BJ (cell line): ENCODE measurements around the gene LYL1. TPM values are rescaled to one million over a fixed set of nuclear protein-coding genes. Genes with fewer than 3 reads are reported as not detected.

ENCODE experiments used
- CTCF ChIA-PET: fragments of 350-600 bp; formaldehyde crosslinking; extraction: SDS; loops from one replicate; lab custom pipeline; 2021; ENCODE audit warnings: antibody characterized with exemption, inconsistent platforms; lab: Yijun Ruan, JAX
- POLR2A ChIA-PET: fragments of 300-600 bp; sonication (Branson Sonifier 250); formaldehyde crosslinking; extraction: SDS; loops from one replicate; lab custom pipeline; 2021; ENCODE audit warnings: antibody characterized with exemption; lab: Charles Lee
- DNase-seq: peaks from one replicate; pipeline ENCODE4 v3.0.0-alpha.2; 2011; ENCODE audit warnings: low read depth
- H3K27me3 ChIP-seq: 2 replicates; pipeline ENCODE4 v1.6.0; 2011; ENCODE audit warnings: low read length; ENCODE audit not compliant: control insufficient read depth, insufficient read depth
- H3K36me3 ChIP-seq: 2 replicates; pipeline ENCODE4 v1.5.1; 2011; ENCODE audit warnings: low read length; ENCODE audit not compliant: control insufficient read depth, insufficient read depth
- H3K4me3 ChIP-seq: 2 replicates; pipeline ENCODE4 v1.5.1; 2011; ENCODE audit warnings: low read depth, mild to moderate bottlenecking, control low read depth, low read length
- polyA plus RNA-seq: library from polyadenylated mRNA; depleted of rRNA; stranded (reverse); fragments of >200 nt; gene quantifications from 2 replicates; pipeline ENCODE4 v1.2.3, GENCODE V29; 2011
- TF ChIP-seq, protein P1 (sequence below): IDR thresholded peaks from 2 replicates; pipeline ENCODE4 v1.5.1; 2011; ENCODE audit warnings: low read depth, mild to moderate bottlenecking, control low read depth, inconsistent platforms, low read length, moderate library complexity; ENCODE audit not compliant: insufficient read depth

Gene LYL1
- polyA plus RNA-seq, 1 experiment, result 0.29 TPM

DNA sequence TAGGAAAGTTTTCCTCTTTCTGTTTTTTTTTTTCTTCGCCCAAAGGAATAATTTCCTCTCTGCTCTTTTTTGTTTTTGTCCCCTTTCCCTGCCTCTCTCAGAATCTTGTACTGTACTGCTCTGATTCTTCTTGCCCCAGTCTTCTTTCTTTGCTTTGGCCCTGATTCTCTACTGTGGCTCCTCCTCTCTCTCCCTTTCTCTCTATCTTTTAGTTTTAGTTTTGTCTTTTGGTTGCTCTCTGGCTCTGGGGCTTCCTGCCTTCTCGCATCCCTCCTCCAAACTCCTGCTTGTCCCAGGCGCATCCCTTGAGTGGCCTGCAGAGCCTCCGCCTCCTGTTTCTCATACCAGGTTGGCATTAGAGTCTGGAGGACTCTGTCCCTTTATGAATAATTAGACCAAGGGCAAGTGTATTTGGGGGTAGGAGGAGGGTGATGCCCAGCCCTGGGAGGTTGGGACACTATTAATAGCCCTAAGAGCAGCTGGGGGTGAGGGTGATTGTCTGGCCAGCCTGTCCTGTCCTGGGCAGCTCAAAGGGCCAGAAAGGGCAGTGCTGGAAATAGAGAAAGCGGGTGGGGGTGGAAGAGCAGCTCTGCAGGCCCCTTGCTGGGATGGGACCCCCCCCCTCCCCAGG is 39.1 kb downstream of the LYL1 start:
- TF ChIP-seq, protein P1, sequence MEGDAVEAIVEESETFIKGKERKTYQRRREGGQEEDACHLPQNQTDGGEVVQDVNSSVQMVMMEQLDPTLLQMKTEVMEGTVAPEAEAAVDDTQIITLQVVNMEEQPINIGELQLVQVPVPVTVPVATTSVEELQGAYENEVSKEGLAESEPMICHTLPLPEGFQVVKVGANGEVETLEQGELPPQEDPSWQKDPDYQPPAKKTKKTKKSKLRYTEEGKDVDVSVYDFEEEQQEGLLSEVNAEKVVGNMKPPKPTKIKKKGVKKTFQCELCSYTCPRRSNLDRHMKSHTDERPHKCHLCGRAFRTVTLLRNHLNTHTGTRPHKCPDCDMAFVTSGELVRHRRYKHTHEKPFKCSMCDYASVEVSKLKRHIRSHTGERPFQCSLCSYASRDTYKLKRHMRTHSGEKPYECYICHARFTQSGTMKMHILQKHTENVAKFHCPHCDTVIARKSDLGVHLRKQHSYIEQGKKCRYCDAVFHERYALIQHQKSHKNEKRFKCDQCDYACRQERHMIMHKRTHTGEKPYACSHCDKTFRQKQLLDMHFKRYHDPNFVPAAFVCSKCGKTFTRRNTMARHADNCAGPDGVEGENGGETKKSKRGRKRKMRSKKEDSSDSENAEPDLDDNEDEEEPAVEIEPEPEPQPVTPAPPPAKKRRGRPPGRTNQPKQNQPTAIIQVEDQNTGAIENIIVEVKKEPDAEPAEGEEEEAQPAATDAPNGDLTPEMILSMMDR, result no peak
- DNase-seq, result no peak
- CTCF ChIA-PET, result interaction anchor here (0.7 to 13.8 kb wide), 4 partner anchors 9 to 83 kb away, joined by 3 to 358 read pairs (median 96); no protein-coding TSS in a partner anchor

DNA sequence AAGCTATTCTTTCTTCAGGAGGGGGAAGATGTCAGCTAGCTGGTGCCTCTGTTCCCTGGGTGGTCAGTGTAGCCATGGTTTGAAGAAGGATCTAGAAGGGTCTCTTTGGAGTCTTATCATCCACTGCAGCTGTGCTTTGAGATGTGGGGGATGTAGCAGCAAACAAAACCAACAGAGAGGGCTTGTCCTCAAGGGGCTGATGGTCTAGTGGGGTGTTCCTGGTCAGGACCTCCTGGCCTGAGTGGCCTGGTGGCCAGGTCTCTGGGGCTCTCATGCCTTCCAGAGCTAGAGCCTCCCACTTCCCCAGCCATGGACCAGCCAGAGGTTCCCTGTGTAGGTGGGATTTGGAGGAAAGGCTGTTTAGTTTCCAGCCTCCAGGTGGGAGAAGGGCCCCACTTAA is 40.3 kb downstream of the LYL1 start:
- POLR2A ChIA-PET, result no interaction called here

More for the DNA sequence above, 39.1 kb downstream of the LYL1 start:
- Histone ChIP-seq H3K4me3 (no peak overlapping the region), H3K27me3 (no peaks in the 10 kb centered on the region), H3K36me3 (peaks cover 20% of the 10 kb centered on the region)
- POLR2A ChIA-PET, result interaction anchor here (0.6 kb wide), 1 partner anchor 66 kb away, joined by 3 read pairs; no protein-coding TSS in a partner anchor

DNA sequence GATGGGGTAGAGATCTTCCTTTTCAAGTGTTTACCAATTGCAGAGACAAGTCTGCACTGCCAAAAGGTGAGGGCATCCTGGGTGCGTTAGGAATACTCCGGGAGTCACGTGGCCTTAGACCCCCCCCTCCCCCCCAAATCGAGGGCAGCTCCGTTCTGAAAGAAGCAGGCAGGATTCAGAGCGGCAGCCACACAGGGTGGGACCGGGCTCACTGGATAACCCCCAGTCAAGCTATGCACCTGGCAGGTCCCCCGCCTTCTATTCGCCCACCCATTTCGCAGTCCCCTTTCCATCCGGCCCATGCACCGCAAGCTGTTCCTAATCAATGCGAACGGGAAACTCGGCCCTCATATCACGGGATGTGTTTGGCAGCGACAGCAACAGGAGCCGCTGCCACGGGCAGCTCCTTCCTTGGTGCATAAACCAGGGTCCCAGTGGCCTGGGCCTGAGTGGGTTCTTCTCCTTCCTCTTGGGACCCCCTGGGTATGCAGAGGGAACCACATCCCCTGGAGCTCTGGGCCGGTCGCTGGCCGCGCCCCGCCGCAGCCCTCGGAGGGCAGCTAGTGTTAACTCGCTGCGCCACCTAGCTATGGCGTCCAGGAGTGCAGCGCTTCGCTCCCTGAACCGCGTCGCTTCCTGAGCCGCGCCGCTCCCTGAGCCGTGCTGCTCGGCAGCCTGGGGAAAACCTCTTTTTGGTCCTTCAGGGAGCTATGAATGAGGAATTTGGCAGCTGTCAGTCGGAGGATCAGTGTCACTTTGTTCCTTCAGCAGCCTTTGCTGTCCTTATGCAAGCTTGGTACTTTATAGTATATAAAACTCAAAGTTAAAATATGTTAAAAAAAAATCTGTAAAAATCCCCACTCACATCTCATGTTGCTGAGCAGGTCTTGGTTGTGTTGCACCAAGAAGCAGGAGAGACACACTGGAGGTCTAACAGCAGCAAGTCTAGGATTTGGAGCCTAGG is 41.4 kb downstream of the LYL1 start:
- peaks cover 5% of the 10 kb centered on the region; the same call in 1 of the 2 replicates for H3K36me3 ChIP-seq
- ChIA-PET CTCF (interaction anchor here (0.6 to 13.8 kb wide), 29 partner anchors 9 to 202 kb away, joined by 3 to 358 read pairs (median 7); partner anchors contain the start of gene NFIX), POLR2A (interaction anchor here (0.6 kb wide), 1 partner anchor 37 kb away, joined by 3 read pairs; no protein-coding TSS in a partner anchor)
- TF ChIP-seq, protein P1, result peak; percentile 98
- H3K27me3 ChIP-seq, result no peaks in the 10 kb centered on the region
- DNase-seq, result no peak
- no peak overlapping the region for H3K4me3 ChIP-seq

More for the DNA sequence above, 40.3 kb downstream of the LYL1 start:
- no peak for DNase-seq
- Histone ChIP-seq H3K27me3 (no peaks in the 10 kb centered on the region), H3K36me3 (peaks cover 15% of the 10 kb centered on the region), H3K4me3 (no peak overlapping the region)
- TF ChIP-seq, protein P1, result no peak
- CTCF ChIA-PET, result interaction anchor here (0.8 to 13.8 kb wide), 14 partner anchors 10 to 82 kb away, joined by 3 to 358 read pairs (median 16); partner anchors contain the start of gene NFIX

DNA sequence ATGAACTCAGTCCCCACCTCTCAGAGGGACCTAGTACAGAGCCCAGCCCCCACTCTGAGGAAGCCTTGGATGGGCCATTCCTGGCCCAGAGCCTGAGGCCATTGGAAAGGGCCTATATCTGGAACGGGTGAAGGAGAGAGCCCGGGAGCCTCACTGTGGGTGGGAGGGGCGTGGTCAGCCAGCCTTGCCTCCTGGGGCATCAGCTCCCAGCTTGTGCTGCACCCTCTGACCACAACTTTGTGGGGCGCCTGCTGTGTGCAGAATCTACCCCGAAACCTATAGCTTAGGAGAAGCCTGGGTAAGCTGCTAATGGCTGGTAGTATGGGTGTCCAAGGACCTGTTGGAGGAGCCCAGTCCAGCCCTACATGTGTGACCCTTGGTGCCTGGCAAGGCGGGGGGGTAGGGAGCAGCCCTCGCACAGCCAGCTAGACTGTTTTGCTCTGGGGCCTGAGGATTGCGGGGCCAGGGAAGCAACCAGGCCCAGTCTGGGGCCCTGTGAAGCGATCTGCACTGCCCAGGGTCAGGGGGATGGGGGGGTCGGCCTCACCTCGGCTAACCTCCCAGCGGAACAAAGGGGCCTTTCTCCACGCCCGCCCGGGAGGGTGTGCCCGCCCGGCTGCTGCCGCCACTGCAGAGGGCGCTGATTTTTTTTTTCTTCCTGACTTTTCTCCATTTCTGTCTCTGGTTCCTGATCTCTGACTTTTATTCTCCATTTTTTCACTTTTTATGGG is 42.3 kb downstream of the LYL1 start:
- no peak overlapping the region for H3K4me3 ChIP-seq
- no peak for DNase-seq
- POLR2A ChIA-PET, result no interaction called here

More for the DNA sequence above, 42.3 kb downstream of the LYL1 start:
- CTCF ChIA-PET, result interaction anchor here (0.6 to 13.8 kb wide), 22 partner anchors 8 to 202 kb away, joined by 3 to 358 read pairs (median 11); partner anchors contain the start of gene NFIX
- H3K36me3 ChIP-seq, result peaks cover 5% of the 10 kb centered on the region; the same call in 1 of the 2 replicates
- H3K27me3 ChIP-seq, result no peaks in the 10 kb centered on the region
- TF ChIP-seq, protein P1, result no peak
